H1 (cell line): ENCODE measurements around the gene CACNA1C. TPM values are rescaled to one million over a fixed set of nuclear protein-coding genes. Genes with fewer than 3 reads are reported as not detected.

Experiments used
- CTCF ChIA-PET: fragments of 300-600 bp; sonication (Branson Sonifier 250); formaldehyde crosslinking; loops from one replicate; lab custom pipeline; 2021; ENCODE audit not compliant: partially characterized antibody; lab: Charles Lee
- POLR2A ChIA-PET: fragments of 300-600 bp; sonication (Branson Sonifier 250); formaldehyde crosslinking; loops from one replicate; lab custom pipeline; 2021; ENCODE audit warnings: inconsistent platforms; ENCODE audit not compliant: partially characterized antibody; lab: Charles Lee
- DNase-seq, 2 experiments: peaks; one replicate each; pipeline versions ENCODE4 v3.0.0 to v3.0.0-alpha.2; 2010 to 2022; ENCODE audit warnings: low spot score in 2 of 2, low read depth in 1 of 2, mixed read lengths in 1 of 2
- FAIRE-seq: peaks from 2 replicates; lab custom pipeline; 2011; peaks lifted over from hg19 to GRCh38; lab: Jason Lieb, UNC
- H2AFZ ChIP-seq: 2 replicates; pipeline ENCODE4 v1.8.1; 2012; ENCODE audit warnings: low read length, inconsistent platforms
- H2AK5ac ChIP-seq: 2 replicates; pipeline ENCODE4 v1.6.1; 2013; ENCODE audit warnings: low read depth, low read length
- H2BK120ac ChIP-seq: replicated peaks from 2 replicates; pipeline ENCODE3; 2013; ENCODE audit warnings: low read depth, low read length, inconsistent platforms
- H2BK12ac ChIP-seq: 2 replicates; pipeline ENCODE4 v1.6.1; 2013; ENCODE audit warnings: low read depth, low read length
- H2BK15ac ChIP-seq: 2 replicates; pipeline ENCODE4 v1.6.1; 2013; ENCODE audit warnings: low read length
- H2BK20ac ChIP-seq: 2 replicates; pipeline ENCODE4 v1.6.1; 2013; ENCODE audit warnings: low read length
- H2BK5ac ChIP-seq: 2 replicates; pipeline ENCODE4 v1.6.1; 2013; ENCODE audit warnings: low read depth, low read length
- H3K14ac ChIP-seq: 2 replicates; pipeline ENCODE4 v1.6.1; 2013; ENCODE audit warnings: inconsistent platforms; ENCODE audit not compliant: insufficient read length
- H3K18ac ChIP-seq: 2 replicates; pipeline ENCODE4 v1.6.1; 2013; ENCODE audit warnings: low read length; ENCODE audit errors: extremely low read depth
- H3K23ac ChIP-seq: 2 replicates; pipeline ENCODE4 v1.6.1; 2013; ENCODE audit warnings: inconsistent platforms; ENCODE audit not compliant: insufficient read length
- H3K23me2 ChIP-seq: 2 replicates; pipeline ENCODE4 v1.6.1; 2013; ENCODE audit warnings: low read depth, low read length
- H3K27ac ChIP-seq: 2 replicates; pipeline ENCODE4 v1.6.1; 2011; ENCODE audit warnings: low read depth, low read length, inconsistent platforms
- H3K27me3 ChIP-seq, 4 experiments: replicated peaks in 1 of 4; 1 replicate in 1 of 4; 2 replicates in 3 of 4; pipeline versions ENCODE4 v1.6.1 to v1.8.1; 2011 to 2013; ENCODE audit warnings: low read length in 3 of 4, mild to moderate bottlenecking in 3 of 4, inconsistent platforms in 2 of 4, mixed read lengths in 2 of 4, moderate library complexity in 1 of 4; ENCODE audit not compliant: control insufficient read depth in 3 of 4, insufficient read depth in 3 of 4; ENCODE audit errors: extremely low read depth in 1 of 4
- H3K36me3 ChIP-seq, 4 experiments: 2 replicates each; pipeline versions ENCODE4 v1.6.1 to v1.8.1; 2011 to 2013; ENCODE audit warnings: mild to moderate bottlenecking in 4 of 4, low read length in 3 of 4, moderate library complexity in 2 of 4, control low read depth in 1 of 4, inconsistent platforms in 1 of 4; ENCODE audit not compliant: insufficient read depth in 4 of 4, control insufficient read depth in 2 of 4
- H3K4ac ChIP-seq: replicated peaks from 2 replicates; pipeline ENCODE3; 2013; ENCODE audit warnings: low read length, low read depth, mixed read lengths, inconsistent platforms; ENCODE audit not compliant: insufficient read length
- H3K4me1 ChIP-seq, 4 experiments: replicated peaks in 1 of 4; 1 replicate in 1 of 4; 2 replicates in 3 of 4; pipeline versions ENCODE4 v1.6.1 to v1.8.1; 2011 to 2013; ENCODE audit warnings: low read length in 3 of 4, inconsistent platforms in 2 of 4, mixed read lengths in 1 of 4; ENCODE audit not compliant: insufficient read depth in 4 of 4, control insufficient read depth in 3 of 4
- H3K4me2 ChIP-seq, 2 experiments: 2 replicates each; pipeline versions ENCODE4 v1.6.1 to v1.8.1; 2011 to 2013; ENCODE audit warnings: low read depth in 2 of 2, low read length in 2 of 2, control low read depth in 1 of 2, inconsistent platforms in 1 of 2, mild to moderate bottlenecking in 1 of 2; ENCODE audit not compliant: insufficient read depth in 1 of 2
- H3K4me3 ChIP-seq, 4 experiments: fragments of 200-600, 300-600 bp in 1 of 4; sonication (generic), shearing (Covaris generic), sonication (Bioruptor Twin) in 1 of 4; 2 replicates each; pipeline versions ENCODE4 v1.5.1 to v1.8.1; 2011 to 2016; ENCODE audit warnings: low read length in 4 of 4, low read depth in 3 of 4, control low read depth in 2 of 4, inconsistent platforms in 2 of 4, mild to moderate bottlenecking in 2 of 4, mixed read lengths in 1 of 4, moderate library complexity in 1 of 4; ENCODE audit not compliant: insufficient read depth in 2 of 4; ENCODE audit errors: extremely low read depth in 1 of 4
- H3K56ac ChIP-seq: replicated peaks from 2 replicates; pipeline ENCODE3; 2013; ENCODE audit warnings: low read depth, mild to moderate bottlenecking, mixed read lengths, low read length, inconsistent platforms; ENCODE audit not compliant: insufficient read length
- H3K79me1 ChIP-seq: 2 replicates; pipeline ENCODE4 v1.6.1; 2013; ENCODE audit warnings: low read depth, low read length, control low read depth
- H3K79me2 ChIP-seq, 2 experiments: 2 replicates each; pipeline versions ENCODE4 v1.6.1 to v1.8.1; 2012 to 2013; ENCODE audit warnings: low read length in 2 of 2, mild to moderate bottlenecking in 2 of 2, inconsistent platforms in 1 of 2; ENCODE audit not compliant: insufficient read depth in 2 of 2, control insufficient read depth in 1 of 2
- H3K9ac ChIP-seq, 4 experiments: replicated peaks in 1 of 4; 1 replicate in 1 of 4; 2 replicates in 3 of 4; pipeline versions ENCODE4 v1.6.1 to v1.8.1; 2011 to 2013; ENCODE audit warnings: low read depth in 3 of 4, low read length in 3 of 4, control low read depth in 2 of 4, mild to moderate bottlenecking in 2 of 4, moderate library complexity in 2 of 4, inconsistent platforms in 1 of 4; ENCODE audit errors: extremely low read depth in 1 of 4
- H3K9me3 ChIP-seq, 2 experiments: 2 replicates each; pipeline versions ENCODE4 v1.6.1 to v1.8.1; 2012 to 2013; ENCODE audit warnings: mild to moderate bottlenecking in 2 of 2, moderate library complexity in 2 of 2, control low read depth in 1 of 2, inconsistent platforms in 1 of 2, low read depth in 1 of 2, low read length in 1 of 2, mixed read lengths in 1 of 2; ENCODE audit not compliant: insufficient read depth in 2 of 2
- H4K20me1 ChIP-seq, 2 experiments: replicated peaks in 1 of 2; 2 replicates each; pipeline versions ENCODE3 to v1.8.1; 2011 to 2013; ENCODE audit warnings: inconsistent platforms in 2 of 2, low read length in 2 of 2, mild to moderate bottlenecking in 1 of 2; ENCODE audit not compliant: insufficient read depth in 2 of 2, control insufficient read depth in 1 of 2
- H4K5ac ChIP-seq: 2 replicates; pipeline ENCODE4 v1.6.1; 2013; ENCODE audit warnings: low read length, low read depth, mixed read lengths, inconsistent platforms; ENCODE audit not compliant: insufficient read length
- H4K8ac ChIP-seq: 2 replicates; pipeline ENCODE4 v1.8.0; 2013; ENCODE audit warnings: mild to moderate bottlenecking, moderate library complexity, low read length, inconsistent platforms; ENCODE audit not compliant: insufficient read depth; ENCODE audit errors: extremely low read depth
- H4K91ac ChIP-seq: replicated peaks from 2 replicates; pipeline ENCODE3; 2013; ENCODE audit warnings: low read length, mixed read lengths, inconsistent platforms; ENCODE audit not compliant: insufficient read length
- BACH1 ChIP-seq: IDR thresholded peaks from 2 replicates; pipeline ENCODE4 v1.6.1; 2012; ENCODE audit warnings: low read length, improper control_type of control experiment
- CBX8 ChIP-seq: fragments of 300-800, 300-1000 bp; sonication (generic); IDR thresholded peaks from 2 replicates; pipeline ENCODE4 v1.7.1; 2016; ENCODE audit warnings: low read depth, low read length, borderline replicate concordance
- EZH2 ChIP-seq: fragments of 200-600 bp; sonication (generic); IDR thresholded peaks from 2 replicates; pipeline ENCODE4 v1.7.1; 2012; ENCODE audit warnings: low read depth, mild to moderate bottlenecking, moderate library complexity, low read length, inconsistent platforms; ENCODE audit not compliant: severe bottlenecking
- HDAC2 ChIP-seq, 2 experiments: fragments of 300-600 bp in 1 of 2; sonication (generic) in 1 of 2; IDR thresholded peaks; 2 replicates each; pipeline ENCODE4 v1.6.1; 2011 to 2012; ENCODE audit warnings: low read depth in 2 of 2, low read length in 2 of 2, mild to moderate bottlenecking in 2 of 2, moderate library complexity in 2 of 2, borderline replicate concordance in 1 of 2, inconsistent platforms in 1 of 2
- HDAC6 ChIP-seq: IDR thresholded peaks from one replicate; pipeline ENCODE4 v1.7.1; 2012; ENCODE audit warnings: low read depth, mild to moderate bottlenecking, inconsistent platforms, low read length, moderate library complexity
- JUND ChIP-seq: IDR thresholded peaks from 2 replicates; pipeline ENCODE4 v1.6.1; 2011; ENCODE audit warnings: mild to moderate bottlenecking, improper control_type of control experiment, low read length
- MAX ChIP-seq: IDR thresholded peaks from 2 replicates; pipeline ENCODE4 v1.6.1; 2012; ENCODE audit warnings: inconsistent platforms
- NANOG ChIP-seq: IDR thresholded peaks from 2 replicates; pipeline ENCODE4 v1.6.1; 2011; ENCODE audit warnings: low read length, low read depth, mild to moderate bottlenecking, inconsistent platforms; ENCODE audit not compliant: insufficient read depth, poor library complexity, severe bottlenecking
- NRF1 ChIP-seq: IDR thresholded peaks from 2 replicates; pipeline ENCODE4 v1.6.1; 2011; ENCODE audit warnings: mild to moderate bottlenecking, low read depth, low read length, improper control_type of control experiment
- PHF8 ChIP-seq: fragments of 200-600 bp; sonication (generic); conservative IDR thresholded peaks from 2 replicates; pipeline ENCODE4 v1.7.1; 2012; ENCODE audit warnings: low read depth, mild to moderate bottlenecking, inconsistent platforms, low read length, moderate library complexity
- RXRA ChIP-seq: IDR thresholded peaks from 2 replicates; pipeline ENCODE4 v1.6.1; 2011; ENCODE audit warnings: low read depth, mild to moderate bottlenecking, low read length, moderate library complexity; ENCODE audit not compliant: insufficient read depth
- SP1 ChIP-seq: IDR thresholded peaks from 2 replicates; pipeline ENCODE4 v1.6.1; 2011; ENCODE audit warnings: low read depth, low read length
- SUZ12 ChIP-seq: fragments of 200-600 bp; sonication (generic); IDR thresholded peaks from 2 replicates; pipeline ENCODE4 v1.6.1; 2012; ENCODE audit warnings: mild to moderate bottlenecking, inconsistent platforms, low read length, moderate library complexity, mixed read lengths
- YY1 ChIP-seq: IDR thresholded peaks from 2 replicates; pipeline ENCODE4 v1.6.1; 2011; ENCODE audit warnings: low read depth, mild to moderate bottlenecking, low read length
- WGBS, 2 experiments: shearing (Covaris generic) in 1 of 2; methylation state at CpG; one replicate each; pipeline versions ENCODE4 v1.1.6 to v1.1.7; 2013 to 2015; ENCODE audit warnings: low lambda C conversion rate in 2 of 2, mixed read lengths in 2 of 2, inconsistent platforms in 1 of 2, low coverage in 1 of 2, missing lambda C conversion rate in 1 of 2; ENCODE audit not compliant: insufficient replicate concordance in 2 of 2, insufficient coverage in 1 of 2, insufficient read length in 1 of 2; ENCODE audit errors: extremely low coverage in 1 of 2, missing lambda C conversion rate in 1 of 2; 5-methylcytosine and 5-hydroxymethylcytosine counted together
- polyA plus RNA-seq, 7 experiments: library from polyadenylated mRNA; depleted of rRNA in 3 of 7; stranded (reverse) in 5 of 7; unstranded in 2 of 7; fragments of >200 nt in 5 of 7; fragments of 200-250 nt in 2 of 7; gene quantifications; 1 replicate in 5 of 7; 2 replicates in 1 of 7; 4 replicates in 1 of 7; pipeline versions ENCODE4 v1.2.1 to v1.2.3, GENCODE V29; 2011 to 2013; ENCODE audit warnings: missing spikeins in 2 of 7, mixed read lengths in 2 of 7
- total RNA-seq: library from RNA; stranded (reverse); fragmentation: NEBNext Ultra II Directional; extraction: Animal tissue kit (Norgen Biotek cat#: 25700); gene quantifications from 2 replicates; pipeline ENCODE4 v1.2.1, GENCODE V29; 2021

Gene CACNA1C
- total and polyA plus RNA-seq, 2 of the 8 experiments (the other 6 are each of a cell fraction or from before 2014, with no cell fraction given) = 1.3 TPM

GRCh38 chr12:2224961-2225360, 172.2 kb downstream of the CACNA1C start:
- H2BK15ac ChIP-seq = no peak overlapping the region
- no peaks in the 10 kb centered on the region for H4K20me1 ChIP-seq
- H2AFZ ChIP-seq = no peak overlapping the region
- ChIA-PET POLR2A (interaction anchor here (1.6 kb wide), 1 partner anchor 15 kb away, joined by 4 read pairs; no protein-coding TSS in a partner anchor), CTCF (interaction anchor here (1.1 to 1.8 kb wide), 2 partner anchors 14 to 64 kb away, joined by 3 to 5 read pairs; no protein-coding TSS in a partner anchor)
- H3K79me1 ChIP-seq = no peaks in the 10 kb centered on the region
- no peak overlapping the region for H3K56ac ChIP-seq
- H4K91ac ChIP-seq = no peak overlapping the region
- DNase-seq (no peak), FAIRE-seq (no peak)
- H3K27ac ChIP-seq = no peak overlapping the region
- no peak overlapping the region for H2AK5ac ChIP-seq
- H2BK12ac ChIP-seq = no peak overlapping the region
- no peak overlapping the region for H3K4me3 ChIP-seq
- no peaks in the 10 kb centered on the region for H3K79me2 ChIP-seq
- peaks cover 0 to 4% (median 0%) of the 10 kb centered on the region in 4 experiments; a peak in 2 of 7 replicates for H3K4me1 ChIP-seq
- no peak overlapping the region for H3K23ac ChIP-seq
- H3K23me2 ChIP-seq = no peaks in the 10 kb centered on the region
- H2BK5ac ChIP-seq = no peak overlapping the region
- 88% methylated on average over 4 of the region's 4 CpGs; no CpG with 5 or more reads in 1 of the 2 experiments for WGBS, 2 experiments
- no peak overlapping the region for H3K18ac ChIP-seq
- H3K4ac ChIP-seq = no peak overlapping the region
- H4K8ac ChIP-seq = no peak overlapping the region
- no peak overlapping the region for H2BK20ac ChIP-seq
- no peaks in the 10 kb centered on the region for H3K9me3 ChIP-seq
- H3K27me3 ChIP-seq = no peaks in the 10 kb centered on the region
- no peak overlapping the region for H3K4me2 ChIP-seq
- H2BK120ac ChIP-seq = no peak overlapping the region
- H3K9ac ChIP-seq = no peak overlapping the region
- H3K36me3 ChIP-seq = no peaks in the 10 kb centered on the region
- H3K14ac ChIP-seq = no peak overlapping the region
- no peak overlapping the region for H4K5ac ChIP-seq
- TF ChIP-seq RXRA (no peak), PHF8 (no peak), YY1 (no peak), SP1 (no peak), HDAC2 (IDR thresholded peaks at IDR 0.05; ENCODE audit: borderline replicate concordance in 1 of 2, low read depth in 2 of 2, low read length in 2 of 2) (no peak), MAX (no peak), EZH2 (no peak), HDAC6 (no peak), SUZ12 (no peak), BACH1 (no peak), JUND (no peak), NANOG (no peak), CBX8 (no peak), NRF1 (no peak)
